Stomach (tissue), 9 donors: ENCODE measurements around the gene PCBP2. TPM values are rescaled to one million over a fixed set of nuclear protein-coding genes. Genes with fewer than 3 reads are reported as not detected.

Experiments
- DNase-seq, 2 donors: peaks; one replicate each; pipeline versions ENCODE4 v3.0.0 to v3.0.0-alpha.2; 2013 to 2019
- H3K27ac ChIP-seq, 5 donors: fragments of 200-600 bp in 4 of 5; sonication (generic) in 4 of 5; one replicate each; pipeline ENCODE4 v1.5.1; 2013 to 2019; ENCODE audit warnings: mild to moderate bottlenecking in 1 of 5, moderate library complexity in 1 of 5
- H3K27me3 ChIP-seq, 3 donors: fragments of 200-600 bp; sonication (generic); one replicate each; pipeline ENCODE4 v1.5.1; 2017 to 2019; ENCODE audit warnings: mixed run types in 1 of 3
- H3K36me3 ChIP-seq, 4 donors: fragments of 200-600 bp; sonication (generic); 1 replicate in 3 of 4; 2 replicates in 1 of 4; pipeline ENCODE4 v1.5.1; 2016 to 2019
- H3K4me1 ChIP-seq, 4 donors: fragments of 200-600 bp; sonication (generic); one replicate each; pipeline ENCODE4 v1.5.1; 2016 to 2019
- H3K4me3 ChIP-seq, 4 donors: fragments of 200-600 bp; sonication (generic) in 3 of 4; one replicate each; pipeline ENCODE4 v1.5.1; 2016 to 2019; ENCODE audit warnings: mild to moderate bottlenecking in 1 of 4
- H3K9me3 ChIP-seq, 4 donors: fragments of 200-600 bp; sonication (generic); one replicate each; pipeline ENCODE4 v1.5.1; 2016 to 2019
- CTCF ChIP-seq, 7 experiments: fragments of 450-650 bp in 4 of 7; fragments of 200-600 bp in 3 of 7; sonication (generic) in 3 of 7; IDR thresholded peaks; one replicate each; pipeline ENCODE4 v1.5.1; 2016 to 2019; ENCODE audit warnings: antibody characterized with exemption in 7 of 7, control low read depth in 2 of 7, mild to moderate bottlenecking in 1 of 7
- EP300 ChIP-seq: sonication (generic); formaldehyde crosslinking; IDR thresholded peaks from one replicate; pipeline ENCODE4 v1.6.1; 2017; ENCODE audit warnings: antibody characterized with exemption
- POLR2A ChIP-seq, 4 donors: fragments of 450-650 bp; IDR thresholded peaks; one replicate each; pipeline ENCODE4 v1.6.1; 2016; ENCODE audit warnings: antibody characterized with exemption in 4 of 4, control low read depth in 2 of 4, mild to moderate bottlenecking in 1 of 4, moderate library complexity in 1 of 4
- POLR2AphosphoS5 ChIP-seq, 3 donors: sonication (generic); formaldehyde crosslinking; IDR thresholded peaks; one replicate each; pipeline ENCODE4 v1.6.1; 2016; ENCODE audit warnings: antibody characterized with exemption in 3 of 3
- WGBS, 5 donors: extraction: QIAGEN DNeasy Blood & Tissue Kit in 3 of 5; methylation state at CpG; one replicate each; pipeline versions ENCODE4 v1.1.5 to v1.1.7; 2013 to 2018; 5-methylcytosine and 5-hydroxymethylcytosine counted together
- intact Hi-C: fragments of 100-400 bp; cut with DNase I; formaldehyde crosslinking; loops from one replicate; pipeline ENCODE4 v1.15.1; 2023; ENCODE audit warnings: low total_unique reads
- polyA plus RNA-seq, 3 donors: library from polyadenylated mRNA; stranded (reverse); fragments of 200-250 nt; gene quantifications; one replicate each; pipeline ENCODE4 v1.2.3, GENCODE V29; 2013
- total RNA-seq, 5 donors: library from RNA; depleted of rRNA; stranded (reverse); fragments of >200 nt; gene quantifications; one replicate each; pipeline versions ENCODE4 v1.1.0 to v1.2.3, GENCODE V29; 2014 to 2016
- donor health status: healthy with polysubstance abuse.
- donor health status: Bipolar disorder and iron deficiency.
- donor health status: healthy.

The PCBP2 gene
- total and polyA plus RNA-seq, 8 donors: 109 to 714 (median 458) TPM

- H3K4me3 ChIP-seq: no peak overlapping the region
- peaks cover 60 to 100% (median 100%) of the 10 kb centered on the region in 4 donors for H3K36me3 ChIP-seq
These were observed 62.9 kb downstream of the PCBP2 start for GRCh38 chr12:53514628-53515290.

GRCh38 chr12:53515291-53515680 is 63.4 kb downstream of the PCBP2 start:
- Histone ChIP-seq H3K9me3 (no peaks in the 10 kb centered on the region), H3K4me3 (no peak overlapping the region), H3K27me3 (no peaks in the 10 kb centered on the region), H3K4me1 (no peaks in the 10 kb centered on the region), H3K27ac (no peak overlapping the region), H3K36me3 (peaks cover 64 to 100% (median 100%) of the 10 kb centered on the region in 4 donors)
- no peak for TF ChIP-seq EP300
- no peak for TF ChIP-seq POLR2A (IDR thresholded peaks at IDR 0.05)
- TF ChIP-seq CTCF (IDR thresholded peaks at IDR 0.05): no peak
- DNase-seq: no peak
- intact Hi-C loops: loop anchor here (10.0 kb wide), 1 partner anchor 50 kb away; no protein-coding TSS in a partner anchor
- WGBS, 5 donors: 63 to 85% (median 69%) methylated on average over 2 of the region's 2 CpGs

More at GRCh38 chr12:53514628-53515290, 62.9 kb downstream of the PCBP2 start:
- Histone ChIP-seq H3K9me3 (no peaks in the 10 kb centered on the region), H3K27ac (no peak overlapping the region), H3K4me1 (no peaks in the 10 kb centered on the region), H3K27me3 (no peaks in the 10 kb centered on the region)
- TF ChIP-seq CTCF (IDR thresholded peaks at IDR 0.05) (no peak), EP300 (no peak), POLR2AphosphoS5 (IDR thresholded peaks at IDR 0.05) (no peak), POLR2A (IDR thresholded peaks at IDR 0.05) (no peak)
- intact Hi-C loops: loop anchor here (10.0 kb wide), 1 partner anchor 50 kb away; no protein-coding TSS in a partner anchor
- DNase-seq: no peak
- 66 to 79% (median 71%) methylated on average over 6 of the region's 6 CpGs for WGBS, 5 donors

GRCh38 chr12:53516758-53517455 is 65.0 kb downstream of the PCBP2 start:
- Histone ChIP-seq H3K27me3 (no peaks in the 10 kb centered on the region), H3K4me1 (no peaks in the 10 kb centered on the region), H3K27ac (no peak overlapping the region), H3K36me3 (peaks cover 74 to 100% (median 100%) of the 10 kb centered on the region in 4 donors), H3K9me3 (no peaks in the 10 kb centered on the region), H3K4me3 (no peak overlapping the region)
- DNase-seq: no peak
- intact Hi-C loops: loop anchor here (10.0 kb wide), 1 partner anchor 52 kb away; no protein-coding TSS in a partner anchor
- 80 to 88% (median 81%) methylated on average over 11 to 13 of the region's 13 CpGs for WGBS, 5 donors
- TF ChIP-seq POLR2AphosphoS5 (IDR thresholded peaks at IDR 0.05): no peak
- no peak for TF ChIP-seq POLR2A (IDR thresholded peaks at IDR 0.05)
- no peak for TF ChIP-seq EP300
- no peak for TF ChIP-seq CTCF (IDR thresholded peaks at IDR 0.05)

- Histone ChIP-seq H3K9me3 (no peaks in the 10 kb centered on the region), H3K36me3 (peaks cover 83 to 100% (median 100%) of the 10 kb centered on the region in 4 donors), H3K27ac (no peak overlapping the region), H3K4me3 (no peak overlapping the region), H3K27me3 (no peaks in the 10 kb centered on the region), H3K4me1 (no peaks in the 10 kb centered on the region)
- 68 to 83% (median 78%) methylated on average over 5 of the region's 5 CpGs for WGBS, 5 donors
- no peak for DNase-seq
- TF ChIP-seq CTCF (IDR thresholded peaks at IDR 0.05): no peak
- intact Hi-C loops: loop anchor here (10.0 kb wide), 1 partner anchor 54 kb away; no protein-coding TSS in a partner anchor
These were observed 66.5 kb downstream of the PCBP2 start for GRCh38 chr12:53518381-53518780.
